HEK293 (cell line): Measurements from ENCODE around the gene ABLIM2.

Experiments used
- CTCF ChIA-PET: fragments of 350-600 bp; formaldehyde crosslinking; extraction: SDS; loops from one replicate; lab custom pipeline; 2021; ENCODE audit warnings: antibody characterized with exemption; lab: Yijun Ruan, JAX
- POLR2A ChIA-PET: fragments of 300-600 bp; formaldehyde crosslinking; extraction: SDS; loops from one replicate; lab custom pipeline; 2020; ENCODE audit warnings: antibody characterized with exemption, inconsistent platforms; lab: Yijun Ruan, JAX
- H3K27ac ChIP-seq: fragments of 200-500 bp; sonication (Bioruptor generic); 2 replicates; pipeline ENCODE4 v1.5.1; 2014; ENCODE audit warnings: low read depth, low read length, control low read depth, inconsistent platforms; ENCODE audit errors: extremely low read depth
- H3K36me3 ChIP-seq, 2 experiments: fragments of 200-500 bp in 1 of 2; sonication (Bioruptor generic) in 1 of 2; 1 replicate in 1 of 2; 2 replicates in 1 of 2; pipeline ENCODE4 v1.5.1; 2014 to 2017; ENCODE audit warnings: inconsistent platforms in 2 of 2, low read length in 2 of 2; ENCODE audit not compliant: control insufficient read depth in 2 of 2, insufficient read depth in 1 of 2
- H3K4me1 ChIP-seq: fragments of 200-500 bp; sonication (Bioruptor generic); 2 replicates; pipeline ENCODE4 v1.5.1; 2014; ENCODE audit warnings: mild to moderate bottlenecking, low read length, inconsistent platforms; ENCODE audit not compliant: control insufficient read depth, insufficient read depth
- H3K4me3 ChIP-seq: 2 replicates; pipeline ENCODE4 v1.5.1; 2011; ENCODE audit warnings: low read depth, mild to moderate bottlenecking, control low read depth, low read length, moderate library complexity
- H3K9me3 ChIP-seq: fragments of 200-500 bp; sonication (Bioruptor generic); 2 replicates; pipeline ENCODE4 v1.5.1; 2014; ENCODE audit warnings: low read depth, low read length, inconsistent platforms; ENCODE audit not compliant: control insufficient read depth, insufficient read depth
- GLI4 ChIP-seq: fragments of 450-650 bp; formaldehyde crosslinking; IDR thresholded peaks from 2 replicates; pipeline ENCODE4 v1.5.1; 2016; ENCODE audit warnings: missing biosample characterization, missing genetic modification characterization
- HOXA7 ChIP-seq: sonication (generic); formaldehyde crosslinking; IDR thresholded peaks from 2 replicates; pipeline ENCODE4 v1.8.1; 2022; ENCODE audit warnings: missing genetic modification reagents, borderline replicate concordance
- HOXC10 ChIP-seq: sonication (generic); formaldehyde crosslinking; IDR thresholded peaks from 2 replicates; pipeline ENCODE4 v1.8.1; 2023; ENCODE audit warnings: mild to moderate bottlenecking, missing genetic modification reagents
- KLF10 ChIP-seq: fragments of 450-650 bp; IDR thresholded peaks from 2 replicates; pipeline ENCODE4 v1.5.1; 2018; ENCODE audit warnings: missing biosample characterization, mild to moderate bottlenecking, missing genetic modification characterization
- MZF1 ChIP-seq: fragments of 450-650 bp; formaldehyde crosslinking; IDR thresholded peaks from 2 replicates; pipeline ENCODE4 v1.5.1; 2017; ENCODE audit warnings: missing biosample characterization, missing genetic modification characterization, borderline replicate concordance
- REPIN1 ChIP-seq: fragments of 450-650 bp; formaldehyde crosslinking; IDR thresholded peaks from 2 replicates; pipeline ENCODE4 v1.5.1; 2017; ENCODE audit warnings: missing biosample characterization, missing genetic modification characterization, low read depth
- SCRT1 ChIP-seq: fragments of 450-650 bp; formaldehyde crosslinking; IDR thresholded peaks from 2 replicates; pipeline ENCODE4 v1.5.1; 2016; ENCODE audit warnings: missing biosample characterization, missing genetic modification characterization, borderline replicate concordance
- SETDB1 ChIP-seq: IDR thresholded peaks from one replicate; pipeline ENCODE4 v1.6.1; 2017; ENCODE audit warnings: mild to moderate bottlenecking, low read length, moderate library complexity, mixed read lengths; ENCODE audit not compliant: insufficient read length
- ZBTB17 ChIP-seq: fragments of 450-650 bp; formaldehyde crosslinking; IDR thresholded peaks from 2 replicates; pipeline ENCODE4 v1.5.1; 2016; ENCODE audit warnings: missing biosample characterization, missing genetic modification characterization
- ZEB2 ChIP-seq: fragments of 450-650 bp; formaldehyde crosslinking; IDR thresholded peaks from 2 replicates; pipeline ENCODE4 v1.5.1; 2016; ENCODE audit warnings: missing biosample characterization, missing genetic modification characterization
- ZFHX2 ChIP-seq: fragments of 450-650 bp; formaldehyde crosslinking; conservative IDR thresholded peaks from 2 replicates; pipeline ENCODE4 v1.5.1; 2016; ENCODE audit warnings: missing biosample characterization, missing genetic modification characterization
- ZFP3 ChIP-seq: fragments of 450-650 bp; formaldehyde crosslinking; IDR thresholded peaks from 2 replicates; pipeline ENCODE4 v1.5.1; 2016; ENCODE audit warnings: low read depth, missing biosample characterization, missing genetic modification characterization
- ZIC2 ChIP-seq: fragments of 450-650 bp; formaldehyde crosslinking; IDR thresholded peaks from 2 replicates; pipeline ENCODE4 v1.5.1; 2016; ENCODE audit warnings: missing biosample characterization, missing genetic modification characterization
- ZNF132 ChIP-seq: fragments of 450-650 bp; formaldehyde crosslinking; IDR thresholded peaks from 2 replicates; pipeline ENCODE4 v1.5.1; 2017; ENCODE audit warnings: missing biosample characterization, missing genetic modification characterization, borderline replicate concordance
- ZNF138 ChIP-seq: fragments of 450-650 bp; formaldehyde crosslinking; IDR thresholded peaks from 2 replicates; pipeline ENCODE4 v1.5.1; 2016; ENCODE audit warnings: missing biosample characterization, missing genetic modification characterization, borderline replicate concordance
- ZNF174 ChIP-seq: fragments of 450-650 bp; formaldehyde crosslinking; IDR thresholded peaks from 2 replicates; pipeline ENCODE4 v1.5.0; 2017; ENCODE audit warnings: missing biosample characterization, mild to moderate bottlenecking, missing genetic modification characterization
- ZNF211 ChIP-seq: fragments of 450-650 bp; formaldehyde crosslinking; IDR thresholded peaks from 2 replicates; pipeline ENCODE4 v1.5.1; 2016; ENCODE audit warnings: low read depth, missing biosample characterization, missing genetic modification characterization
- ZNF266 ChIP-seq: fragments of 450-650 bp; formaldehyde crosslinking; IDR thresholded peaks from 2 replicates; pipeline ENCODE4 v1.5.1; 2016; ENCODE audit warnings: missing biosample characterization, missing genetic modification characterization, low read depth
- ZNF292 ChIP-seq: fragments of 450-650 bp; formaldehyde crosslinking; IDR thresholded peaks from 2 replicates; pipeline ENCODE4 v1.5.1; 2016; ENCODE audit warnings: low read depth, missing biosample characterization, missing genetic modification characterization, borderline replicate concordance
- ZNF366 ChIP-seq: fragments of 450-650 bp; formaldehyde crosslinking; conservative IDR thresholded peaks from 2 replicates; pipeline ENCODE4 v1.5.1; 2016; ENCODE audit warnings: missing biosample characterization, missing genetic modification characterization
- ZNF391 ChIP-seq: fragments of 450-650 bp; formaldehyde crosslinking; IDR thresholded peaks from 2 replicates; pipeline ENCODE4 v1.5.1; 2016; ENCODE audit warnings: low read depth, missing biosample characterization, missing genetic modification characterization, borderline replicate concordance
- ZNF48 ChIP-seq: fragments of 450-650 bp; formaldehyde crosslinking; IDR thresholded peaks from 2 replicates; pipeline ENCODE4 v1.5.1; 2016; ENCODE audit warnings: missing biosample characterization, missing genetic modification characterization
- ZNF510 ChIP-seq: fragments of 450-650 bp; formaldehyde crosslinking; IDR thresholded peaks from 2 replicates; pipeline ENCODE4 v1.5.1; 2018; ENCODE audit warnings: mild to moderate bottlenecking, missing genetic modification characterization, missing biosample characterization; ENCODE audit not compliant: insufficient replicate concordance
- ZNF571 ChIP-seq: fragments of 450-650 bp; formaldehyde crosslinking; IDR thresholded peaks from 2 replicates; pipeline ENCODE4 v1.5.0; 2017; ENCODE audit warnings: missing biosample characterization, missing genetic modification characterization
- ZNF670 ChIP-seq: fragments of 450-650 bp; formaldehyde crosslinking; IDR thresholded peaks from 2 replicates; pipeline ENCODE4 v1.5.1; 2016; ENCODE audit warnings: missing biosample characterization, missing genetic modification characterization, low read depth
- ZSCAN16 ChIP-seq: fragments of 450-650 bp; formaldehyde crosslinking; IDR thresholded peaks from 2 replicates; pipeline ENCODE4 v1.5.1; 2016; ENCODE audit warnings: missing biosample characterization, missing genetic modification characterization
- TF ChIP-seq, protein P1 (sequence below): fragments of 450-650 bp; formaldehyde crosslinking; IDR thresholded peaks from 2 replicates; pipeline ENCODE4 v1.5.1; 2016; ENCODE audit warnings: missing biosample characterization, missing genetic modification characterization
- TF ChIP-seq, protein P2 (sequence below): fragments of 450-650 bp; formaldehyde crosslinking; IDR thresholded peaks from 2 replicates; pipeline ENCODE4 v1.5.1; 2017; ENCODE audit warnings: missing biosample characterization, missing genetic modification characterization
- TF ChIP-seq, protein P3 (sequence below): IDR thresholded peaks from 2 replicates; pipeline ENCODE4 v1.6.1; 2011; ENCODE audit warnings: mild to moderate bottlenecking, low read depth, low read length, borderline replicate concordance
- TF ChIP-seq, protein P4 (sequence below): fragments of 450-650 bp; formaldehyde crosslinking; IDR thresholded peaks from 2 replicates; pipeline ENCODE4 v1.5.1; 2017; ENCODE audit warnings: missing biosample characterization, missing genetic modification characterization
- TF ChIP-seq, protein P5 (sequence below): fragments of 450-650 bp; formaldehyde crosslinking; IDR thresholded peaks from 2 replicates; pipeline ENCODE4 v1.5.1; 2016; ENCODE audit warnings: missing biosample characterization, missing genetic modification characterization

ABLIM2 gene

DNA sequence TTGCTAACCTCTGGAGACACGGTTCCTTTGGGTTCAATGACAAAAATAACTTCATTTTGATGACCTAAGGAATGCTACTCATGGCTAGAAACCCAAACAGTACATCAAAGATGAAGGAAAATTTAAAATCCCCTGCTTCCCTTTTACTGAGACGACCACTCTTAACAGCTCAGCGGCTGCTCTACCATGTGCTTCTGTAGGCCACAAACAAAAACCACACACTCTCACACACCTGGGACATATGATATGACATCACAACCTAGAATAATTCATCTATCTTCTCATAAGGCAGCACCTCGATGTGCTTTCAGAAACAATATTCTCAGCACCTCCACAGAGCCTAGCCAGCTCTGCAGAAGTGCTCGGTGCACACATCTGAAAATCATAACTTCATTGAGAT, 34.7 kb downstream of the ABLIM2 start:
- Histone ChIP-seq H3K4me3 (no peak overlapping the region), H3K36me3 (no peaks in the 10 kb centered on the region), H3K27ac (no peak overlapping the region), H3K4me1 (no peaks in the 10 kb centered on the region), H3K9me3 (no peaks in the 10 kb centered on the region)
- ChIA-PET CTCF (no interaction called here), POLR2A (no interaction called here)
- TF ChIP-seq HOXC10 (no peak), ZNF670 (tag by site-specific recombination) (no peak), ZNF211 (tag by site-specific recombination) (no peak), ZNF571 (tag by site-specific recombination) (no peak), ZNF266 (tag by site-specific recombination) (no peak), ZNF292 (no peak), ZNF391 (no peak), HOXA7 (CRISPR knock-in tag) (no peak), ZEB2 (tag by site-specific recombination) (no peak), ZNF138 (tag by site-specific recombination) (no peak), SETDB1 (no peak), ZNF174 (no peak), ZNF366 (no peak), SCRT1 (tag by site-specific recombination) (no peak), ZNF132 (tag by site-specific recombination) (no peak)
- TF ChIP-seq, protein P1, sequence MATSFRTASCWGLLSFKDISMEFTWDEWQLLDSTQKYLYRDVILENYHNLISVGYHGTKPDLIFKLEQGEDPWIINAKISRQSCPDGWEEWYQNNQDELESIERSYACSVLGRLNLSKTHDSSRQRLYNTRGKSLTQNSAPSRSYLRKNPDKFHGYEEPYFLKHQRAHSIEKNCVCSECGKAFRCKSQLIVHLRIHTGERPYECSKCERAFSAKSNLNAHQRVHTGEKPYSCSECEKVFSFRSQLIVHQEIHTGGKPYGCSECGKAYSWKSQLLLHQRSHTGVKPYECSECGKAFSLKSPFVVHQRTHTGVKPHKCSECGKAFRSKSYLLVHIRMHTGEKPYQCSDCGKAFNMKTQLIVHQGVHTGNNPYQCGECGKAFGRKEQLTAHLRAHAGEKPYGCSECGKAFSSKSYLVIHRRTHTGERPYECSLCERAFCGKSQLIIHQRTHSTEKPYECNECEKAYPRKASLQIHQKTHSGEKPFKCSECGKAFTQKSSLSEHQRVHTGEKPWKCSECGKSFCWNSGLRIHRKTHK (tag by site-specific recombination): no peak
- TF ChIP-seq, protein P2, sequence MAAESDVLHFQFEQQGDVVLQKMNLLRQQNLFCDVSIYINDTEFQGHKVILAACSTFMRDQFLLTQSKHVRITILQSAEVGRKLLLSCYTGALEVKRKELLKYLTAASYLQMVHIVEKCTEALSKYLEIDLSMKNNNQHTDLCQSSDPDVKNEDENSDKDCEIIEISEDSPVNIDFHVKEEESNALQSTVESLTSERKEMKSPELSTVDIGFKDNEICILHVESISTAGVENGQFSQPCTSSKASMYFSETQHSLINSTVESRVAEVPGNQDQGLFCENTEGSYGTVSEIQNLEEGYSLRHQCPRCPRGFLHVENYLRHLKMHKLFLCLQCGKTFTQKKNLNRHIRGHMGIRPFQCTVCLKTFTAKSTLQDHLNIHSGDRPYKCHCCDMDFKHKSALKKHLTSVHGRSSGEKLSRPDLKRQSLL (tag by site-specific recombination): no peak
- TF ChIP-seq, protein P3, sequence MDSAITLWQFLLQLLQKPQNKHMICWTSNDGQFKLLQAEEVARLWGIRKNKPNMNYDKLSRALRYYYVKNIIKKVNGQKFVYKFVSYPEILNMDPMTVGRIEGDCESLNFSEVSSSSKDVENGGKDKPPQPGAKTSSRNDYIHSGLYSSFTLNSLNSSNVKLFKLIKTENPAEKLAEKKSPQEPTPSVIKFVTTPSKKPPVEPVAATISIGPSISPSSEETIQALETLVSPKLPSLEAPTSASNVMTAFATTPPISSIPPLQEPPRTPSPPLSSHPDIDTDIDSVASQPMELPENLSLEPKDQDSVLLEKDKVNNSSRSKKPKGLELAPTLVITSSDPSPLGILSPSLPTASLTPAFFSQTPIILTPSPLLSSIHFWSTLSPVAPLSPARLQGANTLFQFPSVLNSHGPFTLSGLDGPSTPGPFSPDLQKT: no peak

DNA sequence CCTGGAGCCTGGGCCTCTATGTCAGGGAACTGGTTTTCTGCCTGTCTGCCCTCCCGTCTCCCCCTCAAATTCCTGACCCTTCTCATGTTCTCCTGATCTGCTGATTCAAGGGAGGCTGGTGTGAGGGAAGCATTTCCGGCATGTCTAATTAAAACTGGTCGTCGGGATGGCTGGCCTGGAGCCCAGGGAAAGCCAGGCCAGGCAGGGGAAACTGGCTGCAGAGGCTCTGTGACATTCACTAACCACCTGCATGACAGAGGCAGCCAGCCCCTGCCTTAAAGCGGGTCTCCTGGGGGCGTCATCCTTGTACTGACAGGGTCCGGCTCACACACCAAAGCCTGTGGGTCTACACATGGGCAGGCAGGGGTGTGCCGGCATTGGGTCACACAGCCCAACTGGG, 35.2 kb downstream of the ABLIM2 start:
- no peak overlapping the region for H3K27ac ChIP-seq
- no peaks in the 10 kb centered on the region for H3K9me3 ChIP-seq
- no peaks in the 10 kb centered on the region for H3K36me3 ChIP-seq
- no peaks in the 10 kb centered on the region for H3K4me1 ChIP-seq
- ChIA-PET POLR2A (no interaction called here), CTCF (no interaction called here)
- TF ChIP-seq GLI4 (tag by site-specific recombination) (no peak), KLF10 (tag by site-specific recombination) (no peak), MZF1 (tag by site-specific recombination) (no peak), ZIC2 (tag by site-specific recombination) (no peak), ZFHX2 (no peak), ZNF510 (tag by site-specific recombination) (no peak), ZNF48 (tag by site-specific recombination) (no peak), ZSCAN16 (tag by site-specific recombination) (no peak), REPIN1 (no peak), ZFP3 (no peak), ZBTB17 (no peak)
- TF ChIP-seq, protein P4, sequence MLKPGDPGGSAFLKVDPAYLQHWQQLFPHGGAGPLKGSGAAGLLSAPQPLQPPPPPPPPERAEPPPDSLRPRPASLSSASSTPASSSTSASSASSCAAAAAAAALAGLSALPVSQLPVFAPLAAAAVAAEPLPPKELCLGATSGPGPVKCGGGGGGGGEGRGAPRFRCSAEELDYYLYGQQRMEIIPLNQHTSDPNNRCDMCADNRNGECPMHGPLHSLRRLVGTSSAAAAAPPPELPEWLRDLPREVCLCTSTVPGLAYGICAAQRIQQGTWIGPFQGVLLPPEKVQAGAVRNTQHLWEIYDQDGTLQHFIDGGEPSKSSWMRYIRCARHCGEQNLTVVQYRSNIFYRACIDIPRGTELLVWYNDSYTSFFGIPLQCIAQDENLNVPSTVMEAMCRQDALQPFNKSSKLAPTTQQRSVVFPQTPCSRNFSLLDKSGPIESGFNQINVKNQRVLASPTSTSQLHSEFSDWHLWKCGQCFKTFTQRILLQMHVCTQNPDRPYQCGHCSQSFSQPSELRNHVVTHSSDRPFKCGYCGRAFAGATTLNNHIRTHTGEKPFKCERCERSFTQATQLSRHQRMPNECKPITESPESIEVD: no peak
- TF ChIP-seq, protein P5, sequence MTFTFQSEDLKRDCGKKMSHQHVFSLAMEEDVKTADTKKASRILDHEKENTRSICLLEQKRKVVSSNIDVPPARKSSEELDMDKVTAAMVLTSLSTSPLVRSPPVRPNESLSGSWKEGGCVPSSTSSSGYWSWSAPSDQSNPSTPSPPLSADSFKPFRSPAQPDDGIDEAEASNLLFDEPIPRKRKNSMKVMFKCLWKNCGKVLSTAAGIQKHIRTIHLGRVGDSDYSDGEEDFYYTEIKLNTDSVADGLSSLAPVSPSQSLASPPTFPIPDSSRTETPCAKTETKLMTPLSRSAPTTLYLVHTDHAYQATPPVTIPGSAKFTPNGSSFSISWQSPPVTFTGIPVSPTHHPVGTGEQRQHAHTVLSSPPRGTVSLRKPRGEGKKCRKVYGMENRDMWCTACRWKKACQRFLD (tag by site-specific recombination): no peak
- no peak overlapping the region for H3K4me3 ChIP-seq
